Measurements from ENCODE around the gene MYCN.

Gene MYCN

GRCh38 chr2:15932394-15933183 lies 7.8 kb upstream of the MYCN start:
- DNase-seq, result no peak

DNA sequence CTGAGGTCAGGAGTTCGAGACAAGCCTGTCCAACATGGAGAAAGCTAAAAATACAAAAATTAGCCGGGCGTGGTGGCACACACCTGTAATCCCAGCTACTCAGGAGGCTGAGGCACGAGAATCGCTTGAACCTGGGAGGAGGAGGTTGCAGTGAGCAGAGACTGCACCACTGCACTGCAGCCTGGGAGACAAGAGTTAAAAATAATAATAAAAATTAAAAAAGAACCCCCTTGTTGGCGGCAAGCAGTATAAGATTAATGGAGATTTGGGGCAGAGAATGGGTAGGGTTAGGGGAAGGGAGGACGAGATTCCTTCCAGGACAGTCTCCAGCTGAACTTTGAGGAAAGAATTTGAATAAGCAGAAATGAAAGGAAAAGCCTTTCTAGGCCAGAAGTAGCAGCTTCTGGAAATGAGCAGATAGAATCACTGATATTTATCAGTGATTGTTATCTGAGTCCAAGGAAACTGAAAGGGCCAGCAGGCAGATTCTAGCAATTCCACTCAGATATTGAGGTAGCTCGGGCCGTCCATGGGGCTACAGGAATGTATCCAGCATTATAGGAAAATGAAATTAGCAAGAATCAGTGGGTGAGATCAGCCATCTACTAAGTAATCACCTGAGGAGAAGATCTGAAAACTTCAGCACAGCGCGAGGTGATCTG lies 7.0 kb upstream of the MYCN start:
- DNase-seq, result no peak

DNA sequence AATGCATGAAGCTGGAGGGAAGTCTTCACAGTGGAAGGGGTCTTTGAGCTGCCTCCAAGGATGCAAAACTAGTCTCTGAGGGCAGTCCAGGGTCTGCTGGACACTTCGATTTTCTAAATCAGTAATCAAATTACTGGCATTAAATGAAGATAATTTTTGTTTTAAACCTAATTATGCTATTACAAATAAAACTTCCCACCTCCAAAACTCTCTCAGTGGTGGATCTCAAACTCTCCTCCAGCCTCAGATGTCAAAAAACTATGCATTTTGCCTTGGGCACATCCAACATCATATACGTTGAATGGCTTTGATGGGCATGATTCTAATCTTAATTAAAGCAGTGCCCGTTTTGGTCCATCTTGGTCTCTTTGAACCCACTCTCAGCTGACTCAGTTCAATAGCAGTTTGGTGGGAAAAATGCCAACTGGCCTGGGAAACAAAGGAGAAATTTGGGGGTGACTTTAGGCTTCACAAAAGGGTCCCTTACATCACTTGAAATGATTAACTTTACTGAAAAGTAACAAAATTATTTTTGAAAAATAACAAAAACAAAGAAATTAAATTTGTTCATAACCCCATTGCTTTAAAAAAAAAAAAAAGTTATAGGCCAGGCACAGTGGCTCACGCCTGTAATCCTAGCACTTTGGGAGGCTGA lies 5.9 kb upstream of the MYCN start:
- DNase-seq, result no peak

DNA sequence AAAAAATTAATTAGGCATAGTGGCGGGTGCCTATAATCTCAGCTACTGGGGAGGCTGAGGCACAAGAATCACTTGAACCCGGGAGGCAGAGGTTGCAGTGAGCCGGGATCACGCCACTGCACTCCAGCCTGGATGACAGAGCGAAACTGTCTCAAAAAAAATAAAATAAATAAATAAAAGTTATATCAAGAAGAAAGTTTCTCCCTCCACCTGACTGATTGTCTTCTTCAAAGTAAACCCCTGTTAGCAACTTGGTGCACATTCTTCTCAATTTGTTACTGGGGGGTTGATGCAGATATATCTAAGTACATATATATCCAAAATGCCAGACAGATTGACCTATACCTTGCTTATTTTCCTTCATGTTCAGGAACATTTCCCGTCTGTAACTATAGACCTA lies 5.2 kb upstream of the MYCN start:
- DNase-seq, result no peak

DNA sequence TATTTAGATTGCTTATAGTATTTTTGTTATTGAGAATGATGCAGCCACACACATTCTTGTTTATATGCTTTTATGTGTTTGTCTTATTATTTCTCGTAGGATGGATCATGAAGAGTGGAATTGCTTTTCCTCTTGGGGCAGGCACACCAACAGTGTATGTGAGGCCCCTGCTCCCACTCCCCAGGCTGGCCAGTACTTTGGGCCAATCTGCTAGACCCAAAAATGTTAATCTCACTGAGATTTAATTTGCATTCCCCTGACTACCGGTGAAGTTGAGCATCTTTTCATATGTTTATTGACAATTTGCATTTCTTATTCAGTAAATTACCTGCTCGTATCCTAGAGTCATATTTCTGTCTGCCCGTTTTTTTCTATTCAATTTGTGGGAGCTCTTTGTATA lies 4.7 kb upstream of the MYCN start:
- no peak for DNase-seq

GRCh38 chr2:15936277-15937104 lies 3.9 kb upstream of the MYCN start:
- DNase-seq, result no peak

DNA sequence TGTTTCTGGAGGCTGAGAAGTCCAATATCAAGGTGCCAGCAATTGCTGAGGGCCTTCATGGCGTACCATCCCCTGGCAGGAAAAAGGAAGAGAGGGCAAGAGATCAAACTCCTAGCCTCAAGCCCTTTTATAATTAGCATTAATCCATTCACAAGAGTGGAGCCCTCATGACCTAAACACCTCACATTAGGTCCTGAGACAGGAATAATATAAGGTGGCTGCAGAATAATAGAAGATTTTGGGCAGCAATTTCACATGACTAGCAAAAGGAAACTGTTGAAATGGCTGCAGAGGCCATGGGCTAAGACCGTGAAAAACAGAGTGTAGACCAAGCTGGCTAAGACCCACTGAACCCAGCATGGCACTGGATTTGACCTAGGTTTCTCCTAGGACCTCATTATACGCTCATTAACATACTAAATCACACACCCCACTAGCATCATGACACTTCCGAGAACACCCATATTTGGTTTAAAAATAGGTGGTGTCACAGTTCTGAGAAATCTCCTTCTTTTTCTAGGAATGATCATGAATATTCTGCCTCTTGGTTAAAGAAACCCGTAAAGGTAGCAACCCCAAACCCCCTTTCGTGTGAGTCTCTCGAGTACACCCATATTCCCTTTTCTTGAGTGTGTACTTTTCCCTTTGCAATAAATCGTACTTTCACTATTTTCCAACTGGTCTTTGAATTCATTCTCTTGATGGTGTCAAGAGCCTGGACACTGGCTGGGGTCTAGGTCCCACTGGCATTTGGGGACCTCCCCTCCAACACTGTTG lies 3.1 kb upstream of the MYCN start:
- no peak for DNase-seq

DNA sequence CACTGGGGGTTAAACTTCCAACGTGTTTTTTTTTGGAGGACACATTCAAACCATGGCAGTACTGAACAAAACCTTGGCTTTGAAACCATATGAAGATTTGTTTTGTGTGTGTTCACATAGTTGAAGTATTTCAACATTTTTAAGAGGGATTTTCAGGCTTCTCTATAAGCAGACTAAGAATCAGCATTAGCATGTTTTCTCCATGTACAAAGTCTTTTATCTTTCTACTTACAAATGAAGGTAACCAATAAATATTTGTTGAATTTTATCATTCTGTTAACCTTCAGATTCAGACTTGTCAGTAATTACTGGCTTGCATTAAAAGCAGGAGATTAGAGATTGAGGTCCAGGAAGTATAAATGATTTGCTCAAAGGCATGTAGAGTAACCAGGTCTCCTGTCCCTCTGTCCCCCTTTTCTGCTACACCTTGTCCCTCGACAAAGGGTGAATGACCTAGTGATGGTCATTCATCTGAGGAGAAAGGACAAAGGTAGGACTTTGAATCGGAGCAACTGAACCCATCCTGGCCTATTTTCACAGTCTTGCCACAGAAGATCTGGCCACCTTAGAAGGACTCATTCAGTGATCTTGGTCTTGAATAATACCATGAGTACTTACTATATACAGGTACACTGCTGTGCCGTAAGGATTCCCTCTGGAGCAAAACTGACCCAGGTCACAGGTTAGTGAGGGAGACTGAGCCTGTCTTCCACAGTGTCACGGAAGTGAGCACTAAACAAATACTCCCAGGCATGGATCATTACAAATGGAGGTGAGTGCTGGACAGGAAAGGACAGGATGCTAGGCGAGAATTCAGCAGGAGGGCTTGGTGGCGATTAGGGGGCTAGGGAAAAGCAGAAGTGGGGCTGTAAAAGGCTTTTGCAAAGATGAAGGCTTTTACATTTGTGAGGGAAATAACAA lies 2.2 kb upstream of the MYCN start:
- no peak for DNase-seq

- DNase-seq, result no peak
Observed at GRCh38 chr2:15938803-15939555, 1.4 kb upstream of the MYCN start.

- DNase-seq, result no peak
Observed at GRCh38 chr2:15939556-15939853, 845 bp upstream of the MYCN start.

GRCh38 chr2:15940661-15941480 lies 521 bp downstream of the MYCN start:
- no peak for DNase-seq

DNA sequence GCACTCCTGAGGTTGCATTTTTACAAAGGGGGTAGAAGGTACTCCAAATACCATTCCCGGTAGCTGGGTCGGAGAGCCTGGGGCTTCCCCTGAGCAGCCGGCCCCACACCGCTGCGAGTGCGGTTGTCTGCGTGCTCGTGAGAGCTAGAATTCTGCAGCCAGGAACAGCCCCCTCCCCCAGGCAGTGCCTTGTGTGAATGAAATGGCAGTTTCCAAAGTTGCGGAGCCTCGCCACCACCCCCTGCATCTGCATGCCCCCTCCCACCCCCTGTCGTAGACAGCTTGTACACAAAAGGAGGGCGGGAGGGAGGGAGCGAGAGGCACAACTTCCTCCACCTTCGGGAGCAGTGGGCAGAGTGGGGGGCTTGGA lies 1.1 kb downstream of the MYCN start:
- DNase-seq, result peak; percentile 81

GRCh38 chr2:15941871-15942710 lies 1.7 kb downstream of the MYCN start:
- DNase-seq, result peak; percentile 85

DNA sequence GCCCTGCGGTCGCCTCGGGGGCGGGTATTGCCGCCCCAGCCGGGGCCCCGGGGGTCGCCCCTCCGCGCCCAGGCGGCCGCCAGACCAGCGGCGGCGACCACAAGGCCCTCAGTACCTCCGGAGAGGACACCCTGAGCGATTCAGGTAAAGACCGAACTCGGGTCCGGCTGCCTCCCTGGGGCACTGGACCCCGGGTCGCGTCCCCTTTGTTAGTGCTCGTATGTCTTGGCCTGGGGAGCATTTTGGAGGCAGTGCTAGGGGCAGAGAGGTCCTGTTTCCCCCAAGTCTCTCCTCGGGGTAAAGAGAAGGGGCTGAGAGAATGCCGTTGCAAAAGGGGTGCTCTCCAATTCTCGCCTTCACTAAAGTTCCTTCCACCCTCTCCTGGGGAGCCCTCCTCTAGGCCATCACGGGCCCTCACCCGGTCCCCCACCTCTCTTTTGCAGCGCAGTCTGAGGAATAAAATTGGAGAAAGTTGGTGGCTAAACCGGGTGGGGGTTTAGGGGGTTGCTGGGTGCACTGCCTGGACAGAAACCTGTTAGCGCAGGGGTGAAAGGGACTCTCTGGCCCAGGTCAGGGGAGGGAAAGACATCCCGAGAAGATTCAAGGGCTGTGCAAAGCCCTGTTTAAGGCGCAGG lies 2.5 kb downstream of the MYCN start:
- no peak for DNase-seq

- peak; percentile 93 for DNase-seq
Observed at GRCh38 chr2:15943378-15944280, 3.3 kb downstream of the MYCN start.

DNA sequence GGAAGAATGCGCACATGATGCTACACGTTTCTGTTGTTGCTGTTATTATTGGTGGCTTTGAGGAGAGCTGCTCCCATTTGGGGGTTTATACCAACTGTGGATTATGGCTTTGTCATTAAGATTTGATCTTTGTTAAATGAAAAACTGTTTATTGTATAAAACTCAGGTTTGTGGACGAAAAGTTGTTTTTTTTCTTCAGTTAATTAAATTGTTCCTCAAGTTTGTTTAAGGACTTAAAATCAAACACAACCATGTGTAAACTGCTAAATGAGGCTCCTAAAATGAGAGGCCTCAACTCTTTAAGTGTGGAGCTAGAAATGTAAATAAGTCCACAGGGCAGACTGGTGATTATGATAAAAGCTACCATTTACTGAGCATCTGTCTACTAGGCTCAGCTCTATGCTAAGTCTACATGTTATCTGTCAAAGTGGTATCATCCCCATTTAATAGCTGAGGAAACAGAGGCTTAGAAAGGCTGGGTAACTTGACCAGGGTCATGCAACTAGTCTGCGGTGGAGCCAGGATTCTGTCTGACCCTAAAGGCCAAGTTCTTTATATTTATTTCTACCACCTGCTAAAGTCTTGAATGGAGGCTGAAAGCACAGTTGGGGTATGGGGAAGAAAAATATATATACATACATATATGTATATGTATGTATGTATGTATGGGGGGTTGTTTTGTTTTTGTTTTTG lies 4.1 kb downstream of the MYCN start:
- DNase-seq, result no peak
